Urinary bladder (tissue), 4 donors: ENCODE data around the gene TRIM68. TPM values are rescaled to one million over a fixed set of nuclear protein-coding genes. Genes with fewer than 3 reads are reported as not detected.
A peak's percentile ranks its signal among the peaks of the same experiment; 100 is the strongest.

Experiments
- DNase-seq: peaks from one replicate; pipeline ENCODE4 v3.0.0-alpha.2; 2015; ENCODE audit errors: extremely low spot score
- H3K27ac ChIP-seq: one replicate; pipeline ENCODE4 v1.5.1; 2013; ENCODE audit warnings: low read depth, mild to moderate bottlenecking, moderate library complexity
- H3K36me3 ChIP-seq: one replicate; pipeline ENCODE4 v1.6.1; 2013; ENCODE audit warnings: mild to moderate bottlenecking, moderate library complexity; ENCODE audit not compliant: insufficient read depth
- H3K4me1 ChIP-seq: one replicate; pipeline ENCODE4 v1.6.1; 2013; ENCODE audit warnings: mild to moderate bottlenecking, moderate library complexity; ENCODE audit not compliant: insufficient read depth
- H3K4me3 ChIP-seq: one replicate; pipeline ENCODE4 v1.5.1; 2013; ENCODE audit warnings: low read depth, low read length
- WGBS: extraction: QIAGEN DNeasy Blood & Tissue Kit; methylation state at CpG from one replicate; pipeline ENCODE4 v1.1.7; 2013; 5-methylcytosine and 5-hydroxymethylcytosine counted together
- polyA plus RNA-seq: library from polyadenylated mRNA; stranded (reverse); fragments of 200-250 nt; gene quantifications from one replicate; pipeline ENCODE4 v1.2.3, GENCODE V29; 2013
- total RNA-seq: library from RNA; depleted of rRNA; stranded (reverse); fragments of >200 nt; gene quantifications from one replicate; pipeline ENCODE4 v1.2.3, GENCODE V29; 2014
- donor health status: healthy with polysubstance abuse.
- donor health status: healthy.

TRIM68 gene, protein sequence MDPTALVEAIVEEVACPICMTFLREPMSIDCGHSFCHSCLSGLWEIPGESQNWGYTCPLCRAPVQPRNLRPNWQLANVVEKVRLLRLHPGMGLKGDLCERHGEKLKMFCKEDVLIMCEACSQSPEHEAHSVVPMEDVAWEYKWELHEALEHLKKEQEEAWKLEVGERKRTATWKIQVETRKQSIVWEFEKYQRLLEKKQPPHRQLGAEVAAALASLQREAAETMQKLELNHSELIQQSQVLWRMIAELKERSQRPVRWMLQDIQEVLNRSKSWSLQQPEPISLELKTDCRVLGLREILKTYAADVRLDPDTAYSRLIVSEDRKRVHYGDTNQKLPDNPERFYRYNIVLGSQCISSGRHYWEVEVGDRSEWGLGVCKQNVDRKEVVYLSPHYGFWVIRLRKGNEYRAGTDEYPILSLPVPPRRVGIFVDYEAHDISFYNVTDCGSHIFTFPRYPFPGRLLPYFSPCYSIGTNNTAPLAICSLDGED
- total RNA-seq = 10.7 TPM
- 10.9 TPM for polyA plus RNA-seq

DNA sequence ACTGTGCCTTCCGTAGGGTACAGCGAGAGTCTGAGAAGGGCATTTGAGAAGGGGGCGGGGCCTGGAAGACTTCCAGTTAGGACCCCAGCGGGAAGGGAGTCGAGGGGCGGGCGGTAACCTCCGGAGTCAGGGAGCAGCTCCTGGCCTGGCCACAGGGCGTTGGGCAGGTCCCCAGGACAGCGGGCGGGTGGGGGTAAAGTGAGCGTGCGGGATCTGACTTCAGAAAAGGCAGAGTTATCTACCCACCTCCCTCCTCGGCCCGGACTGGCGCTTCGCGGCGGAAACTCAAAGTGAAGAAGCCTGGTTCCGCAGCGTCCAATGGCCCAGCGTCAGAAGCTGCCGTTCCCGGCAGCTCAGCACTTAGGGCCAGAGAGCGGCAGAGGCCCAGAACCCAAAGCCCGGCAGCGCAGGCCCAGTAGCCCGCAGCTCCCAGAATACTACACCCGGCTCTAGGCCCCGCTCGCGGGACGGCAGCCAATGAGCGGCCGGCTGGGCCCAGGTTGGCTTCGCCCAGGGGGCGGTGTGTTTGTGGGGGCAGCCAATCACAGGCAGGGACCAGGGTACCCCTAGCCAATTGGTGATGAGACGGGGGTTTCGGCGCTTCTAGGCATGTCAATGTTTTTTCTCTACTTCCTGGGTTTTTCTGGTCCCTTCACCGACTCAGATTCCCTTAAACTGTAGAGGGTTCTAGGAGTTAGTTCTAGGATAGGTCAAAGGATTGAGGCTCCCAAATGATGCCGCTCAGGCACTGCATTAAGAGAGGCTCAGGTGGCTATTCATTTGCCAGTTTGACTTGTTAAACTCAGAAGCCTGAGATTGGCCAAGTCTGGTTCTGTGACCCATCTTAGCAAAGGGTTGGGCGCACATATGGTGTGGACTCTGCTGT lies at the start of gene TRIM68:
TSS of gene TRIM68 (minus strand) at position 451 of the 886 bp plus-strand sequence. CDS start 2,727 bp downstream, outside the sequence.
- DNase-seq = peak; percentile 86
- Histone ChIP-seq H3K4me1 (no peaks in the 10 kb centered on the region), H3K4me3 (peak within 1 kb of the TSS; percentile 73), H3K36me3 (no peaks in the 10 kb centered on the region), H3K27ac (peak within 1 kb of the TSS; percentile 65)
- 4% methylated on average over 43 of the region's 43 CpGs for WGBS

- 68% methylated on average over 2 of the region's 2 CpGs for WGBS
- Histone ChIP-seq H3K4me1 (no peaks in the 10 kb centered on the region), H3K27ac (no peak overlapping the region)
Measured at GRCh38 chr11:4654635-4655369, 46.8 kb upstream of the TRIM68 start.

DNA sequence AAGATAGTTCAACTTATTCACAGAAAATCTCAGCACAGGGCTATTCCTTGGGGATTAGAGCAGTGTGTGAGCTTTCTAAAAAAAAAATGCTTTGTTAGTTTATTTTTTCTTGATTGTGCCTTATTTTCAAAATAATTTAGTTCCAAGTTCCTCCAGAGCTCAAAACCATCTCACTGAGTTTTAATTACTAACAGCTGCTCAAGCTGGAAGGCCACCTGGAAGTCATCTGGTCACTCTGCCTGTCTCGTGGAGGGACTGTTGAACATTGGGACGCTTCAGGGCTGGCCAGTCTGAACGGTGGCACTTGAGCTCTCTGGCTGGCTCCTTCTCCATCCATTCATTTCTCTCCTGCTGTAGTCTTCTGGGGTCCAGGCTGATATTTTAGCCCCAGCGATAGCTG lies 39.7 kb upstream of the TRIM68 start:
- Histone ChIP-seq H3K4me3 (no peak overlapping the region), H3K27ac (no peak overlapping the region), H3K36me3 (no peaks in the 10 kb centered on the region), H3K4me1 (no peaks in the 10 kb centered on the region)
- WGBS = 57% methylated on average over 4 of the region's 4 CpGs
- no peak for DNase-seq

More at GRCh38 chr11:4654635-4655369, 46.8 kb upstream of the TRIM68 start:
- Histone ChIP-seq H3K36me3 (no peaks in the 10 kb centered on the region), H3K4me3 (no peak overlapping the region)
- no peak for DNase-seq

GRCh38 chr11:4645974-4646373 lies 37.9 kb upstream of the TRIM68 start:
- Histone ChIP-seq H3K4me3 (no peak overlapping the region), H3K4me1 (no peaks in the 10 kb centered on the region), H3K27ac (no peak overlapping the region), H3K36me3 (no peaks in the 10 kb centered on the region)
- 47% methylated on average over 2 of the region's 2 CpGs for WGBS
- no peak for DNase-seq

GRCh38 chr11:4644233-4644632 lies 36.2 kb upstream of the TRIM68 start:
- DNase-seq = no peak
- no peak overlapping the region for H3K27ac ChIP-seq
- H3K4me1 ChIP-seq = no peaks in the 10 kb centered on the region
- no peaks in the 10 kb centered on the region for H3K36me3 ChIP-seq
- H3K4me3 ChIP-seq = no peak overlapping the region
- WGBS = 43% methylated on average over 4 of the region's 4 CpGs

- 78% methylated on average over 3 of the region's 3 CpGs for WGBS
- Histone ChIP-seq H3K36me3 (no peaks in the 10 kb centered on the region), H3K27ac (no peak within 1 kb of the TSS), H3K4me1 (no peaks in the 10 kb centered on the region), H3K4me3 (no peak within 1 kb of the TSS)
- DNase-seq = no peak
Measured at GRCh38 chr11:4643682-4644081, 35.7 kb upstream of the TRIM68 start, which contains the start of gene OR51E1. OR51E1 (plus strand) TSS chr11:4643982; CDS start chr11:4652527, 8,545 bp downstream.

DNA sequence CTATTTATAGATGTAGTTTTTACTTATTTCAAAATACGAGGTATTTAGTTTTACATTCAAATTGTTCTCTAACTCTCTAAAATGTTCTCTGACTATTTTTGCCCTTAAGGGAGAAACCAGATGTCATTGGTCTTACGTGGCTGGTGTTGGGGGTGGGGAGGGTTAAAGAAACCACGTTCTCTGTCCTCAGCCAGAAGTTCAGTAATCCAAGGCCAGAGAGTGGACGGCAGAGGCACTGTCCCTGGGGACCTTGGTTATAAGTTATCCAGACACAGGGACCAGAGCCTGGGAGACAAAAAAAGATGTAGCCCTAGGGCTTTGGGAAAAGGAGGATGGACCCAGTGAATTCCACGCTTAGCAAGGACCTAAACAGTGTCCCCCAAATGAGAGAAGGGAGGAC lies 35.0 kb upstream of the TRIM68 start:
- Histone ChIP-seq H3K4me1 (no peaks in the 10 kb centered on the region), H3K36me3 (no peaks in the 10 kb centered on the region), H3K4me3 (no peak overlapping the region), H3K27ac (no peak overlapping the region)
- no peak for DNase-seq
- WGBS = 48% methylated on average over 5 of the region's 5 CpGs

DNA sequence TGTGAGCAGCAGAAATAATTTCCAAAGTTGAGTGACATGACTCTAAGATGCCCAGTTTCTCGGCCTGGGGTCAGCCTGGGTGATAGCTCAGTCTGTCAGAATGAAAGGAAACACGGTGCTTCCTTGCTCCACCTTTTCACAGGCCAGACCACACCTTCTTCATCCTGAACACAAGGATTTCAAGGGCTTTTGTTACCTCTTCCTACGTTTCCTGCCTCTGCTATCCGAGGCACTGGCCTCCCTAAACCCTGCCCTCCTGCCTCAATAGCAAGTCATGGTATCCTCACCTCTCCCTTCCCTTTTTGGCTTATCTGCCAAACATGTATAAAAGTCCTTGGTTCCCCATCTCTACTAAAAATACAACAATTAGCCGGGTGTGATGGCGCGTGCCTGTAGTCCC lies 34.0 kb upstream of the TRIM68 start:
- H3K27ac ChIP-seq = no peak overlapping the region
- WGBS = 78% methylated on average over 7 of the region's 7 CpGs
- no peaks in the 10 kb centered on the region for H3K4me1 ChIP-seq
- no peak overlapping the region for H3K4me3 ChIP-seq
- no peak for DNase-seq
- no peaks in the 10 kb centered on the region for H3K36me3 ChIP-seq

- Histone ChIP-seq H3K27ac (no peak overlapping the region), H3K36me3 (no peaks in the 10 kb centered on the region), H3K4me1 (no peaks in the 10 kb centered on the region), H3K4me3 (no peak overlapping the region)
- DNase-seq = no peak
- 82% methylated on average over 7 of the region's 7 CpGs for WGBS
Measured at GRCh38 chr11:4641501-4641900, 33.5 kb upstream of the TRIM68 start.

GRCh38 chr11:4639931-4640330 lies 31.9 kb upstream of the TRIM68 start:
- no peak for DNase-seq
- Histone ChIP-seq H3K4me3 (no peak overlapping the region), H3K36me3 (no peaks in the 10 kb centered on the region), H3K27ac (no peak overlapping the region), H3K4me1 (no peaks in the 10 kb centered on the region)
- 95% methylated on average over 6 of the region's 6 CpGs for WGBS

DNA sequence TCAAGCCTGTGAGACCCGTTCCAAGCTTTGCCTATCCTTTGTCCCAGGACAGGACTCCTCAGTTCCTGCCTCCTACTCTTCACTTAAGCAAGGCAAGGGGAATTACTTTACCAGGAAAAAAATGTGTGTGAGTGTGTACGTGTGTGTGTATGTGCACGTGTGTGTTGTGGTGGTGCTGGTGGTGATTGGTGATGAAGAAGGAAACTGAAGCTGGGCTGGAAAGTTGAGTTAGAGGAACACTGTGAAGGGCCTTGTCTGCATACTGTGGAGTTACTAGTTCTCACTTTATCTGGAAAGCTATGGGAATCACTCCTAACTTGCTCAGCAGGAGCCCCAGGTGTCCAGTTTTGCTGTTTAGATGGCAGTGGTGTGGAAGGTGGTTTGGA lies 29.6 kb upstream of the TRIM68 start:
- no peak for DNase-seq
- Histone ChIP-seq H3K4me3 (no peak overlapping the region), H3K36me3 (no peaks in the 10 kb centered on the region), H3K27ac (no peak overlapping the region), H3K4me1 (no peaks in the 10 kb centered on the region)
- WGBS = 87% methylated on average over 3 of the region's 3 CpGs

- no peak within 1 kb of the TSS for H3K27ac ChIP-seq
- 32% methylated on average over 21 of the region's 21 CpGs for WGBS
- H3K36me3 ChIP-seq = no peaks in the 10 kb centered on the region
- H3K4me1 ChIP-seq = no peaks in the 10 kb centered on the region
- H3K4me3 ChIP-seq = no peak within 1 kb of the TSS
- peak; percentile 13 for DNase-seq
Measured at GRCh38 chr11:4636962-4637661, 29.1 kb upstream of the TRIM68 start, which contains the start of gene OR51D1. OR51D1 (plus strand) TSS chr11:4637477; CDS start chr11:4639791, 2,314 bp downstream.
